ENCODE results near the gene LYL1.
"Not testable (repeated sequence)": the region's sequence is repeated elsewhere in the genome, so short reads cannot be mapped to it uniquely, and the experiment has no call there.

LYL1 gene

GRCh38 chr19:13102666-13103580 lies at the start of gene LYL1:
TSS of gene LYL1 (minus strand) at chr19:13102858. CDS start at chr19:13101171, 1,687 bp downstream.
- DNase-seq: peak in 1 of 2 experiments; percentile 31

- DNase-seq: peak; percentile 94
Observed at GRCh38 chr19:13151605-13152355, 49.1 kb upstream of the LYL1 start.

GRCh38 chr19:13150931-13151604 lies 48.4 kb upstream of the LYL1 start:
- DNase-seq: peak; percentile 23 to 29

- peak; percentile 89 to 93 for DNase-seq
Observed at GRCh38 chr19:13150187-13150930, 47.7 kb upstream of the LYL1 start, which contains the start of the genes IER2 and STX10. TSS of gene IER2 (plus strand) at chr19:13150411. CDS start at chr19:13153187, 2,776 bp downstream. TSS of gene STX10 (minus strand) at chr19:13150375. CDS start at chr19:13150173, 202 bp downstream.

- no peak for DNase-seq
Observed at GRCh38 chr19:13149628-13150186, 47.0 kb upstream of the LYL1 start.

- not testable (repeated sequence) for DNase-seq
Observed at GRCh38 chr19:13149173-13149627, 46.5 kb upstream of the LYL1 start.

GRCh38 chr19:13146763-13147563 lies 44.3 kb upstream of the LYL1 start:
- no peak for DNase-seq

GRCh38 chr19:13139633-13140311 lies 37.1 kb upstream of the LYL1 start:
- no peak for DNase-seq

- no peak for DNase-seq
Observed at GRCh38 chr19:13138916-13139198, 36.2 kb upstream of the LYL1 start.

GRCh38 chr19:13138171-13138915 lies 35.7 kb upstream of the LYL1 start:
- DNase-seq: no peak

GRCh38 chr19:13137290-13137794 lies 34.7 kb upstream of the LYL1 start:
- no peak for DNase-seq

- no peak for DNase-seq
Observed at GRCh38 chr19:13135068-13136062, 32.7 kb upstream of the LYL1 start.

GRCh38 chr19:13134626-13135025 lies 32.0 kb upstream of the LYL1 start:
- no peak for DNase-seq

GRCh38 chr19:13133241-13133870 lies 30.7 kb upstream of the LYL1 start:
- DNase-seq: no peak

GRCh38 chr19:13132471-13133180 lies 30.0 kb upstream of the LYL1 start:
- peak; percentile 24 to 67 for DNase-seq

GRCh38 chr19:13130886-13131490 lies 28.3 kb upstream of the LYL1 start:
- DNase-seq: no peak

- no peak for DNase-seq
Observed at GRCh38 chr19:13129384-13129783, 26.7 kb upstream of the LYL1 start.
